Measurements from ENCODE around the gene CSH2.
"Not testable (repeated sequence)": the region's sequence is repeated elsewhere in the genome, so short reads cannot be mapped to it uniquely, and the experiment has no call there.

Gene CSH2

GRCh38 chr17:63873577-63873976 lies at the start of gene CSH2:
CSH2 (minus strand) TSS chr17:63873677; CDS start chr17:63873614, 63 bp downstream.
- DNase-seq (ENCODE audit: low read depth, low spot score); in situ Hi-C loops (cut with HindIII; ENCODE audit: low sequenced_read_pairs); H3K4me3 ChIP-seq (ENCODE audit: low read depth, low read length): not testable (repeated sequence)

DNA sequence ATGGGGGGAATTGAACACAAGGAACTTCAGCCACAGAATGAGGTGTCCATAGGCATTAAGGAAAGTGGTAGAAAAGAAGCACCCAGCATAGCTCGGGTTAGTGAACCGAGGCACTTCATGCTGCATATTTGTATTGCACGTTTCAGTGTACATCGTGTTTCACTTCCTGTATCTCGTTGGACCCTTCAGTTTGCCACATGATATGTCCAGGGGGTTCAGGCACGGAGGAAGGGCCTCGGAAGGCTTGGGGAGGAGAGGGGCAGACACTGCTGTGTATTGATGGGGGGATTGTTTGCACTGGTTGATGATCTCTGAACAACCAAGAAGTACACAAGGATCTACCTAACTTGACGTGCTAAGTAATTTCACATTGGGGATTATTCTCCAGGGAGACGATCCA lies 48.9 kb upstream of the CSH2 start:
- in situ Hi-C loops (cut with HindIII; ENCODE audit: low sequenced_read_pairs); DNase-seq (ENCODE audit: low read depth, low spot score); H3K4me3 ChIP-seq (ENCODE audit: low read depth, low read length): not testable (repeated sequence)

DNA sequence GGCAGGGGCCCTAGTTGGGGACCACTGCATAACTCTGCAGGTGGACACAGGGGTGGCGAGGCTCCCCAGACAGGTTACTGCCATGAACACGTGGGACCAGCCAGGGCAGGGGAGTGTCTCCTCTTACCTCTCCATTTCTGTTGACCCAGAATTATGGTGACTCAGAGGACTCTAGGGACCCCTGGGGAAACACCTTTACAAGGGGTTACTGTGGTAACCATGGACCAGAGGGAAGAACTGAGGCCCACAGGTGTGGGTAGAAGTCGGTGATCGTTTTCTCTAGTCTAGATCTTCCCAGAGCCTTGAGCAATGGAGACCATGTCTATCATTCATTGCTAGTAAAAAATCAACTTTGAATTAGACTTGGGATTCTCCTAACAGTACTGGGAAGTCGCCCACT lies 47.3 kb upstream of the CSH2 start:
- in situ Hi-C loops (cut with HindIII; ENCODE audit: low sequenced_read_pairs); DNase-seq (ENCODE audit: low read depth, low spot score); H3K4me3 ChIP-seq (ENCODE audit: low read depth, low read length): not testable (repeated sequence)

DNA sequence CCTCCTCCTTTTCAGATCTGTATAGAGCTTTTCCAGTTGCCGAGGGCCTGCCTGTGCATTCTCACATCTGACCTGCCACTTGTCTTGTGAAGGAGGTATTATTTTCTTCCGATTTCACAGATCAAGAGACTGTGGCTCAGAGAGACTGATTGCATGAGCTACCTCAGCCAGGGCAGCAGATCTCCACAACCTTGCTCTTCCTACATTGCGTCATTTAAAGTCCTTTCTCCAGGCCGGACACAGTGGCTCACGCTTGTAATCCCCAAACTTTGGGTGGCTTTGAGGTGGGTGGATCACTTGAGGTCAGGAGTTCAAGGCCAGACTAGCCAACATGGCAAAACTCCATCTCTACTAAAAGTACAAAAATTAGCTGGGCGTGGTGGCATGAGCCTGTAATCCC lies 46.6 kb upstream of the CSH2 start:
- H3K4me3 ChIP-seq (ENCODE audit: low read depth, low read length); in situ Hi-C loops (cut with HindIII; ENCODE audit: low sequenced_read_pairs); DNase-seq (ENCODE audit: low read depth, low spot score): not testable (repeated sequence)

DNA sequence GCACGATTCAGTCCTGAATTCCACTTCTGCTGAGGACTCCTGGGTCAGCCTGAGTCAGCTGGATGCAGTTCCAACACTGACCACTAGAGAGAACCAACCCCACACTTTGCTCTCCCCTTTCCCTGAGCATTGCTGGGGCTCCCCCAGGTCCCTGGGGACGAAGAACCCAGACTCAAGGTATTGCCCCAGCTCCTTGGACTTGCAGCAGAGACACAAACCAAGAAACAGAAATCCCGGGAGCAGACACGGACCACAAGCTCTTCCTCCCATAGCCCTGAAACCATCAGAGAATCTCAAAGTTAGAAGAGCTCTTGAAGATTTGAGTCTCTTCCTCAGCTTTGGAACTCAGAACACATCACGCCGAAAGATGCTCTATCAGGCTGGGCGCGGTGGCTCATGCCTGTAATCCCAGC lies 45.8 kb upstream of the CSH2 start:
- in situ Hi-C loops (cut with HindIII; ENCODE audit: low sequenced_read_pairs), result no loop called here
- TF ChIP-seq, protein P1, sequence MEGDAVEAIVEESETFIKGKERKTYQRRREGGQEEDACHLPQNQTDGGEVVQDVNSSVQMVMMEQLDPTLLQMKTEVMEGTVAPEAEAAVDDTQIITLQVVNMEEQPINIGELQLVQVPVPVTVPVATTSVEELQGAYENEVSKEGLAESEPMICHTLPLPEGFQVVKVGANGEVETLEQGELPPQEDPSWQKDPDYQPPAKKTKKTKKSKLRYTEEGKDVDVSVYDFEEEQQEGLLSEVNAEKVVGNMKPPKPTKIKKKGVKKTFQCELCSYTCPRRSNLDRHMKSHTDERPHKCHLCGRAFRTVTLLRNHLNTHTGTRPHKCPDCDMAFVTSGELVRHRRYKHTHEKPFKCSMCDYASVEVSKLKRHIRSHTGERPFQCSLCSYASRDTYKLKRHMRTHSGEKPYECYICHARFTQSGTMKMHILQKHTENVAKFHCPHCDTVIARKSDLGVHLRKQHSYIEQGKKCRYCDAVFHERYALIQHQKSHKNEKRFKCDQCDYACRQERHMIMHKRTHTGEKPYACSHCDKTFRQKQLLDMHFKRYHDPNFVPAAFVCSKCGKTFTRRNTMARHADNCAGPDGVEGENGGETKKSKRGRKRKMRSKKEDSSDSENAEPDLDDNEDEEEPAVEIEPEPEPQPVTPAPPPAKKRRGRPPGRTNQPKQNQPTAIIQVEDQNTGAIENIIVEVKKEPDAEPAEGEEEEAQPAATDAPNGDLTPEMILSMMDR (IDR thresholded peaks at IDR 0.05; ENCODE audit: low read depth, low read length), result peak; percentile 94
- no peak overlapping the region for H3K4me3 ChIP-seq (ENCODE audit: low read depth, low read length)
- peak; percentile 39 for DNase-seq (ENCODE audit: low read depth, low spot score)

- H3K4me3 ChIP-seq (ENCODE audit: low read depth, low read length); DNase-seq (ENCODE audit: low read depth, low spot score); in situ Hi-C loops (cut with HindIII; ENCODE audit: low sequenced_read_pairs): not testable (repeated sequence)
Observed at GRCh38 chr17:63918789-63919305, 45.4 kb upstream of the CSH2 start, which contains the start of gene GH1. GH1 (minus strand) TSS chr17:63918839; CDS start chr17:63918776, 63 bp downstream.

DNA sequence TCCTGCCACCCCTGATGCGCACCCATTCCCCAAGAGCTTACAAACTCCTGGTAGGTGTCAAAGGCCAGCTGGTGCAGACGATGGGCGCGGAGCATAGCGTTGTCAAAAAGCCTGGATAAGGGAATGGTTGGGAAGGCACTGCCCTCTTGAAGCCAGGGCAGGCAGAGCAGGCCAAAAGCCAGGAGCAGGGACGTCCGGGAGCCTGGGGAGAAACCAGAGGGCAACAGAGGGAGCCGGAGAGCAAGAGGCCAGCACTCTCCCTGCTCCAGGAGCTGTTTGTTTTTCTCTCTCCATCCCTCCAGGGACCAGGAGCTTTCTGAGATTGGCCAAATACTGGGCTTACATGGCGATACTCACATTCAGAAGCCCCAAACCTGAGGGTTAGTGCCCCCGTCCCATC lies 44.8 kb upstream of the CSH2 start:
- no peak for DNase-seq (ENCODE audit: low read depth, low spot score)
- TF ChIP-seq, protein P1 (IDR thresholded peaks at IDR 0.05; ENCODE audit: low read depth, low read length), result no peak
- no peak overlapping the region for H3K4me3 ChIP-seq (ENCODE audit: low read depth, low read length)
- in situ Hi-C loops (cut with HindIII; ENCODE audit: low sequenced_read_pairs), result no loop called here

DNA sequence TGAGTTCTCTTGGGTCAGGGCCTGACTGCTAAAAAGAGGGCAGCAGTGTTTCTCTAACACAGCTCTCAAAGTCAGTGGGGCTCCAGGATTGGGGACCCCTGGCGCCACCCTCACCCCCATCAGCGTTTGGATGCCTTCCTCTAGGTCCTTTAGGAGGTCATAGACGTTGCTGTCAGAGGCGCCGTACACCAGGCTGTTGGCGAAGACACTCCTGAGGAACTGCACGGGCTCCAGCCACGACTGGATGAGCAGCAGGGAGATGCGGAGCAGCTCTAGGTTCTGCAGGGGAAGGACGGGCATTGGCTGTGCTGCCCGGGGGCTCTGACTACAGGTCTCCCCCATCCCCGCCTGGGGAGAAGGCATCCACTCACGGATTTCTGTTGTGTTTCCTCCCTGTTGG lies 44.2 kb upstream of the CSH2 start:
- DNase-seq (ENCODE audit: low read depth, low spot score), result no peak
- in situ Hi-C loops (cut with HindIII; ENCODE audit: low sequenced_read_pairs), result no loop called here
- H3K4me3 ChIP-seq (ENCODE audit: low read depth, low read length), result no peak overlapping the region
- TF ChIP-seq, protein P1 (IDR thresholded peaks at IDR 0.05; ENCODE audit: low read depth, low read length), result no peak

GRCh38 chr17:63917206-63917605 lies 43.7 kb upstream of the CSH2 start:
- DNase-seq (ENCODE audit: low read depth, low spot score); H3K4me3 ChIP-seq (ENCODE audit: low read depth, low read length); in situ Hi-C loops (cut with HindIII; ENCODE audit: low sequenced_read_pairs): not testable (repeated sequence)

- in situ Hi-C loops (cut with HindIII; ENCODE audit: low sequenced_read_pairs), result no loop called here
- no peak overlapping the region for H3K4me3 ChIP-seq (ENCODE audit: low read depth, low read length)
- TF ChIP-seq, protein P1 (IDR thresholded peaks at IDR 0.05; ENCODE audit: low read depth, low read length), result no peak
- DNase-seq (ENCODE audit: low read depth, low spot score), result no peak
Observed at GRCh38 chr17:63916566-63917185, 43.2 kb upstream of the CSH2 start.

DNA sequence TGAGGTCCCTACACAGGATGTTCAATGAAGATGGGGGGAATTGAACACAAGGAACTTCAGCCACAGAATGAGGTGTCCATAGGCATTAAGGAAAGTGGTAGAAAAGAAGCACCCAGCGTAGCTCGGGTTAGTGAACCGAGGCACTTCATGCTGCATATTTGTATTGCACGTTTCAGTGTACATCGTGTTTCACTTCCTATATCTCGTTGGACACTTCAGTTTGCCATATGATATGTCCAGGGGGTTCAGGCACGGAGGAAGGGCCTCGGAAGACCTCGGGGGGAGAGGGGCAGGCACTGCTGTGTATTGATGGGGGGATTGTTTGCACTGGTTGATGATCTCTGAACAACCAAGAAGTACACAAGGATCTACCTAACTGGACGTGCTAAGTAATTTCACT lies 42.3 kb upstream of the CSH2 start:
- H3K4me3 ChIP-seq (ENCODE audit: low read depth, low read length); DNase-seq (ENCODE audit: low read depth, low spot score); in situ Hi-C loops (cut with HindIII; ENCODE audit: low sequenced_read_pairs): not testable (repeated sequence)
